Measurements from ENCODE around the gene TBC1D22A. TPM values are rescaled to one million over a fixed set of nuclear protein-coding genes. Genes with fewer than 3 reads are reported as not detected.

TBC1D22A gene
- polyA plus RNA-seq, 1 of the 3 experiments (the other 2 are of a cell fraction), result 16.5 TPM

- TF ChIP-seq ZBTB33 (IDR thresholded peaks at IDR 0.05; ENCODE audit: borderline replicate concordance, low read depth) (no peak), CTCF (IDR thresholded peaks at IDR 0.05) (no peak)
Measured at GRCh38 chr22:46773076-46773475, 10.6 kb downstream of the TBC1D22A start (continued).

- no peak for DNase-seq
- H3K4me2 ChIP-seq, result no peak overlapping the region
- no peaks in the 10 kb centered on the region for H3F3A ChIP-seq (replicated peaks; ENCODE audit: insufficient read depth)
- H3K27ac ChIP-seq (ENCODE audit: low read depth in 2 of 2, low read length in 1 of 2), result no peak overlapping the region; a peak in 1 of 4 replicates
- no peaks in the 10 kb centered on the region for H3K9me3 ChIP-seq
- TF ChIP-seq REST (IDR thresholded peaks at IDR 0.05; ENCODE audit: low read depth, low read length) (no peak), CTCF (IDR thresholded peaks at IDR 0.05) (no peak), YY1 (IDR thresholded peaks at IDR 0.05; ENCODE audit: low read depth) (no peak), MEF2A (IDR thresholded peaks at IDR 0.05; ENCODE audit: borderline replicate concordance, low read depth) (no peak), USF1 (IDR thresholded peaks at IDR 0.05; ENCODE audit: borderline replicate concordance, low read depth) (no peak), USF2 (IDR thresholded peaks at IDR 0.05; ENCODE audit: borderline replicate concordance, low read depth, low read length) (no peak)
- no peaks in the 10 kb centered on the region for H3K27me3 ChIP-seq (ENCODE audit: insufficient read depth)
- H3K9ac ChIP-seq, result no peak overlapping the region
- H3K4me1 ChIP-seq (ENCODE audit: control insufficient read depth in 1 of 2, insufficient read depth in 2 of 2, low read depth in 1 of 2, low read length in 1 of 2), result peaks cover 2 to 4% of the 10 kb centered on the region in 2 experiments; a peak in 1 of 4 replicates
- peaks cover 81% of the 10 kb centered on the region for H3K79me2 ChIP-seq (ENCODE audit: insufficient read depth)
- CTCF ChIA-PET, result interaction anchor here (0.9 to 1.8 kb wide), 5 partner anchors 9 to 211 kb away, joined by 3 to 7 read pairs (median 4); no protein-coding TSS in a partner anchor
- peaks cover 44% of the 10 kb centered on the region for H4K20me1 ChIP-seq (ENCODE audit: insufficient read depth)
- 91% methylated on average over 18 of the region's 24 CpGs for WGBS (ENCODE audit: low lambda C conversion rate)
- no peak overlapping the region for H2AFZ ChIP-seq (ENCODE audit: low read depth)
- H3K36me3 ChIP-seq (replicated peaks in 1 of 2; ENCODE audit: control insufficient read depth in 1 of 2, insufficient read depth in 2 of 2, low read length in 1 of 2), result peaks cover 0 to 3% of the 10 kb centered on the region in 2 experiments
- no peak overlapping the region for H3K4me3 ChIP-seq (ENCODE audit: low read depth in 2 of 2, low read length in 1 of 2)
- POLR2A ChIA-PET, result no interaction called here
- H3K9me2 ChIP-seq, result no peaks in the 10 kb centered on the region
Measured at GRCh38 chr22:46774253-46774979, 12.0 kb downstream of the TBC1D22A start.
